ENCODE results near the gene LAMC1.

The LAMC1 gene

DNA sequence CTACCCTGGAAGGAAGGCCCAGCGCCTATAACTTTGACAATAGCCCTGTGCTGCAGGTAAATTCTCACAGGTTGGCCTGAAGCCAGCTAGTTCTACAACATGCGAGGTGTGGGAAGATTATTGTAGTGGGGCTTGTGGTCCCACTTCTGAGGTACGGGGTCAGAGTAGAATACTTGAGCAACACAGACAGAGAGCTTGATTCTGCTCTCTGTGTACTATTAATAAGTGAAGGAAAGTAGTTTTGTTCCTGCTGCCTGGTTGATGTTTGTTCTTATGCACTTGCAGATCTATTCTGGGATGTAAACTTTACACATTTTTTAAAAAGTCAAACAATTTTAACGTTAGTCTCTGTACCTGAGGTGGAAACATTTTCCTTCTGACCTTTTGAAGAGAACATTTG lies 80.4 kb downstream of the LAMC1 start:
- DNase-seq, result no peak

DNA sequence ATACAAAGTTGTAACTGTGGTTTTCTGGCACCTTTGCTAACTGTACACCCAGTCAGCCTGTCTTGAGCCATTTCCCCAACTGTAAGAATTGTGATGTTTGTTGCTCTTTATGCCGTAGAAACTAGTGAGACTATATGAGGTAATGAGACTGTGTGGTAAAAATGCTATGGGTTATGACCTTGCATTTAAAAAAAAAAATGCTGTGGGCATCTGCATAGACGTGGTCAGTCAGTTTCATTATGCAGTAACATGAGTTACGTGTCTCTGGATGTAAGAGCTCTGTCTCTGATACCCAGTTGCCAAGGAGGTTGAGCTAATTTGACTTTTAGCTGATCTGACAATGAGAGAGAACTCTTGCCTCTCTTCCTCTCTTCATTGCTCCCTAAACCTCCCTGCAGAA lies 82.2 kb downstream of the LAMC1 start:
- DNase-seq, result no peak

DNA sequence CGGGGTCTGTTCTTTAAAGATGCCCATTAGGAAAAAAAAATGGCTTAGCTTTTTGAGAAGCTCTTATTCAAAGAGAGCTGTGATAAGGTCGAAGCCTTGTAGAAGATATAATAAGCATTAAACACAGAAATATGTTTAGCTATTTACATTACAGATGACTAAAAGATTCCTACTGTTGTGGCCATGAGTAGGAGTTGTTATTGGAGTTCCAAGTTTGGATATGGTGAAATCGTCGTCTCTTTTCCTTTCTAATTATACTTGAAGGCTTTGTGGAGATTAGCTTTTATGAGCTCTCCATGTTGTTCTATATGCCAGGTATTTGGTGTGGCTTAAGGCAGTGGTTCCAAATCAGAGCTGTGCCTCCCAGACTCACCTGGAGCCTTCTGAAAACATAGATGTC lies 82.9 kb downstream of the LAMC1 start:
- no peak for DNase-seq

GRCh38 chr1:183106746-183107145 lies 83.5 kb downstream of the LAMC1 start:
- no peak for DNase-seq

- DNase-seq, result no peak
These were observed 87.2 kb downstream of the LAMC1 start for GRCh38 chr1:183110326-183110880.

GRCh38 chr1:183114441-183114840 lies 91.2 kb downstream of the LAMC1 start:
- DNase-seq, result no peak

GRCh38 chr1:183116416-183116815 lies 93.2 kb downstream of the LAMC1 start:
- no peak for DNase-seq

DNA sequence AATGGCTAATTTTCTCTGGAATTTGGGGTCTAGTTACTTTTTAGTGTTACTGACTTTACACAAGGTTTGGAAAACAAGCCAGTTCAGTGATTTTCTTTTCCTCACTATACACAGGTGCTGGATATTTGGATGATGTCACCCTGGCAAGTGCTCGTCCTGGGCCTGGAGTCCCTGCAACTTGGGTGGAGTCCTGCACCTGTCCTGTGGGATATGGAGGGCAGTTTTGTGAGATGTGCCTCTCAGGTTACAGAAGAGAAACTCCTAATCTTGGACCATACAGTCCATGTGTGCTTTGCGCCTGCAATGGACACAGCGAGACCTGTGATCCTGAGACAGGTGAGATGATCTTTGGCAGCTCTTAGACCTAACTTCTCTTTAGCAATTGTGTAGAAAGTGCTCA lies 98.4 kb downstream of the LAMC1 start:
- no peak for DNase-seq

- DNase-seq, result no peak
These were observed 101.0 kb downstream of the LAMC1 start for GRCh38 chr1:183124259-183124658.

GRCh38 chr1:183125279-183125999 lies 102.2 kb downstream of the LAMC1 start:
- no peak for DNase-seq

- no peak for DNase-seq
These were observed 102.8 kb downstream of the LAMC1 start for GRCh38 chr1:183126000-183126366.

DNA sequence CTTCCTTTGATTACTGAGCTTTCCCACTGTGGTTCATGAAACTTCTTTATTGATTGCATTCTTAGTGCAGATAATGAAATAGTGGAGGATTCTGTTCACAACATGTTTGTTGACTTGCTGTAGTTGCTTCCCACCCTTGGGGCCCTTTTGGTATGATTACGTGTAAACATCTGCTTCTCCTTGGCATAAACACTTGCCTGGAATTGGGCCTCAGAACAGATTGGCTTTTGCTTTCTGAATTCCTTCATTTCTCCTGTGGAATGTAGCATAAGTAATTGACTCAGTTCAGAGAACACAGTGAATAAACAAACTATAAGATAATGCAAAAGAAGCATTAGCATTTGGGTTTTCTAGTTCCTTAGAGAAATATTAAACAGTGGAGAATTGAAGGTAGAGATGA lies 103.3 kb downstream of the LAMC1 start:
- no peak for DNase-seq

DNA sequence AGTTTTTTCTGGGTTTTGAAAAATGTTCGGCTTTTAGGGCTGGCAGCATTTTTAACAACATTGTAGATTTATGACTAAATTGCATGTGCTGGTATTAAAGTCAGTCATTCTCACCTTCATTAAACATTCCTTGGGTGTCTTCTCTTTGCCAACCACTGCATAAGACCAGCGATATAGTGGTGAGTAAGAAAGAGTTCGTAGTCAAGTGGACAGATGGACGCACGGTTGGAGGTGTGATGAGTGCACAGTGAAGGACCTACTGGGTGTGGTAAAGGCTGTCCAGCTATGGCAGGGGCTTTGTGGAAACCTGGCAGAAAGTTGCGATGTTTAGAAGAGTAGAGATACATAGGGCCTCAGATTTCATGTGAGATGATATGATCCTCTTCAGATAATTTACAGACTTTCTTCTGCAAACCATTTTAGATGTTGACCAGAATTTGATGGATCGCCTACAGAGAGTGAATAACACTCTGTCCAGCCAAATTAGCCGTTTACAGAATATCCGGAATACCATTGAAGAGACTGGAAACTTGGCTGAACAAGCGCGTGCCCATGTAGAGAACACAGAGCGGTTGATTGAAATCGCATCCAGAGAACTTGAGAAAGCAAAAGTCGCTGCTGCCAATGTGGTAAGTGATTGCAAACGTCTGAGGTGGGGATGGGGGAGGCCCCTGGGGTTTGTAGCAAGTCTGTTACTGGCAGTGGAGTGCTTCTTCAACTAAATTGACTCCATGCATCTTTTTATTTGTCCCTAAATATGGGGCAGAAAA lies 106.9 kb downstream of the LAMC1 start:
- DNase-seq, result peak in 1 of 58 donors; percentile 1

GRCh38 chr1:183131166-183131565 lies 107.9 kb downstream of the LAMC1 start:
- no peak for DNase-seq

- no peak for DNase-seq
These were observed 112.1 kb downstream of the LAMC1 start for GRCh38 chr1:183135336-183135735.

- no peak for DNase-seq
These were observed 114.6 kb downstream of the LAMC1 start for GRCh38 chr1:183137782-183138181.

- no peak for DNase-seq
These were observed 115.1 kb downstream of the LAMC1 start for GRCh38 chr1:183138301-183138700.

DNA sequence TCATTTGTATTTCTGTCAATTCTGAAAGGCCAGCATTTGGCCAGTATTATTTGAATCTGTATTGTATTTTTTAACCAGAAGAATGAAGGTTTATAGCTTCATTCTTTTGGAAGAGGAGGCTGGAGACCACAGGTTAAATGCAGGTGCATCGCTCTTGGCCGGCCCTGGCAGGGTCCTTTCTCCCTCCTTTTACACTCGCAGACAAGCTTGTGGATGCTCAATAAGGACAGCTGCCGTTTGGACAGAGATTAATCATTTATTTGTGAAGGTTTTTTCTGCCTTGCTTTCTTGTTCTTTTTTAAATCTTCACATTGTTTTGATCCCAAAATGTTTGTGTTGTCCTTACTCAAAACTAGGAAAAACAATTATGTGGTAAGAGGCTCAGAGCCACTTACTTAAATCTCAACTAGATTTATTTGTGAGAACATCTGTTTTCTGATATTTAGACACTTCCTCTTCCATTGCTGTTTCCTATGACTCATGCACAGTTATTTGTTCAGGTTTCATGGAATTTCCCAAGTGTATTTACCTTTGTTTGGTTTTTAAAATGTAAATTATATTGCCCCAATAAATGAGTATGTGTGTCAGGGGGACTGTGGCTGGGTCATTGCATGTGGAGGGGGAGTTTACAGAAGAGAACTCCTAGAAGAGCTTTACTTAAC lies 116.2 kb downstream of the LAMC1 start:
- no peak for DNase-seq

GRCh38 chr1:183140633-183141032 lies 117.4 kb downstream of the LAMC1 start:
- DNase-seq, result no peak

- DNase-seq, result no peak
These were observed 119.0 kb downstream of the LAMC1 start for GRCh38 chr1:183142171-183142570.

GRCh38 chr1:183143576-183144315 lies 120.5 kb downstream of the LAMC1 start:
- DNase-seq, result no peak
